ENCODE results near the gene XRCC5.

- TF ChIP-seq CTCF (conservative IDR thresholded peaks at IDR 0.05; ENCODE audit: low read depth, low read length): no peak
- TF ChIP-seq EZH2 (IDR thresholded peaks at IDR 0.05; ENCODE audit: borderline replicate concordance, low read depth, low read length, poor library complexity, severe bottlenecking): no peak
Observed at GRCh38 chr2:216094701-216095100, 14.4 kb upstream of the XRCC5 start.
